Panc1 (cell line): ENCODE data around the gene DOK6. TPM values are rescaled to one million over a fixed set of nuclear protein-coding genes. Genes with fewer than 3 reads are reported as not detected.

Experiments
- ATAC-seq: fragments of 200-7000 bp; cut with Tn5 transposase; 2 replicates; pipeline ENCODE4 v1.9.1; 2020; ENCODE audit warnings: mild to moderate bottlenecking, moderate library complexity
- BruUV-seq: library from RNA; stranded (reverse); fragments of 400-500 nt; replicated peaks from 2 replicates; lab custom pipeline; 2021; lab: Mats Ljungman, UMichigan
- CTCF ChIA-PET: fragments of 300-600 bp; sonication (Branson Sonifier 250); formaldehyde crosslinking; loops from one replicate; lab custom pipeline; 2022; ENCODE audit warnings: antibody characterized with exemption; lab: Charles Lee
- POLR2A ChIA-PET: fragments of 300-600 bp; sonication (Branson Sonifier 250); formaldehyde crosslinking; loops from one replicate; lab custom pipeline; 2022; ENCODE audit warnings: antibody characterized with exemption; lab: Charles Lee
- DNase-seq: peaks from one replicate; pipeline ENCODE4 v3.0.0-alpha.2; 2010; ENCODE audit warnings: low read depth, low spot score
- H3K27ac ChIP-seq: 2 replicates; pipeline ENCODE4 v1.5.1; 2011; ENCODE audit warnings: mild to moderate bottlenecking, low read length, inconsistent platforms
- H3K27me3 ChIP-seq: fragments of 200-500 bp; sonication (Bioruptor generic); 2 replicates; pipeline ENCODE4 v1.6.0; 2014; ENCODE audit warnings: low read length, inconsistent platforms; ENCODE audit not compliant: control insufficient read depth, insufficient read depth
- H3K36me3 ChIP-seq: fragments of 200-500 bp; sonication (Bioruptor generic); 2 replicates; pipeline ENCODE4 v1.5.1; 2014; ENCODE audit warnings: inconsistent platforms, mild to moderate bottlenecking, low read length, moderate library complexity; ENCODE audit not compliant: control insufficient read depth, insufficient read depth
- H3K4me1 ChIP-seq: 2 replicates; pipeline ENCODE4 v1.5.1; 2011; ENCODE audit warnings: inconsistent platforms, mild to moderate bottlenecking, low read length, moderate library complexity; ENCODE audit not compliant: control insufficient read depth, insufficient read depth
- H3K4me3 ChIP-seq, 2 experiments: 2 replicates each; pipeline ENCODE4 v1.5.1; 2011 to 2012; ENCODE audit warnings: low read depth in 2 of 2, low read length in 2 of 2, mild to moderate bottlenecking in 2 of 2, inconsistent platforms in 1 of 2, moderate library complexity in 1 of 2
- H3K9me3 ChIP-seq: fragments of 200-500 bp; sonication (Bioruptor generic); 2 replicates; pipeline ENCODE4 v1.5.1; 2014; ENCODE audit warnings: low read depth, mild to moderate bottlenecking, inconsistent platforms, low read length, moderate library complexity; ENCODE audit not compliant: control insufficient read depth, insufficient read depth
- POLR2AphosphoS5 ChIP-seq: IDR thresholded peaks from 2 replicates; pipeline ENCODE4 v1.6.1; 2012; ENCODE audit warnings: mild to moderate bottlenecking, low read depth, low read length, moderate library complexity
- SIN3A ChIP-seq: IDR thresholded peaks from 2 replicates; pipeline ENCODE4 v1.6.1; 2012; ENCODE audit warnings: low read depth, mild to moderate bottlenecking, low read length, moderate library complexity, borderline replicate concordance; ENCODE audit not compliant: insufficient read depth
- TCF7L2 ChIP-seq: IDR thresholded peaks from 2 replicates; pipeline ENCODE4 v1.6.1; 2011; ENCODE audit warnings: mild to moderate bottlenecking, low read depth, low read length, inconsistent platforms
- in situ Hi-C: cut with HindIII; loops from 2 replicates; pipeline ENCODE4 v1.10.0; 2016; ENCODE audit warnings: low sequenced_read_pairs, low pct_unique_long_range_greater_than_20kb
- intact Hi-C: fragments of 100-400 bp; cut with micrococcal nuclease; formaldehyde crosslinking; loops from one replicate; pipeline ENCODE4 v1.10.0; 2022; ENCODE audit not compliant: unreplicated experiment
- total RNA-seq: library from RNA; stranded (reverse); gene quantifications from one replicate; pipeline ENCODE4 v1.2.1, GENCODE V29; 2021; ENCODE audit not compliant: unreplicated experiment
- TF ChIP-seq, protein P1 (sequence below): fragments of 450-650 bp; IDR thresholded peaks from 2 replicates; pipeline ENCODE4 v1.5.1; 2017; ENCODE audit warnings: mild to moderate bottlenecking
- TF ChIP-seq, protein P2 (sequence below), 2 experiments: IDR thresholded peaks; 2 replicates each; pipeline ENCODE4 v1.6.1; 2011 to 2012; ENCODE audit warnings: low read depth in 2 of 2, control low read depth in 1 of 2, low read length in 1 of 2, mild to moderate bottlenecking in 1 of 2, moderate library complexity in 1 of 2; ENCODE audit not compliant: insufficient read depth in 1 of 2

The DOK6 gene
- total RNA-seq, 1 experiment from 2014 or later, result not detected

DNA sequence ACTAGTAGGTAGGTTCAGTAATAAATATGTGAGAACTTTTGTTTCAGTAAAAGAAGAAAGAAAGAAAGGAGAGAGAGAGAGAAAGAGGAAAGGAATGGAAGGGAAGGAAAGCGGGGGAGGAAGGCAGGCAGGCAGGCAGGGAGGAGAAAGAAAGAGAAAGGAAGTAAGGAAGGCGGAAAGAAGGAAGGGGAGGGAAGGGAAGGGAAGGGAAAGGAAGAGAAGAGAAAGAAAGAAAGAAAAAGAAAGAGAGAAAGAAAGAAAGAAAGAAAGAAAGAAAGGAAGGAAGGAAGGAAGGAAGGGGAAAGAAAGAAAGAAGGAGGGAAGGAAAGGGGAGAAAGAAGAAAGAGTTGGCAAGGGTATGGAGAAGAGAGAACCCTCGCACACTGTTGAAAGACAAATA, 479.4 kb downstream of the DOK6 start:
- Histone ChIP-seq H3K4me1 (no peaks in the 10 kb centered on the region), H3K4me3 (no peak overlapping the region), H3K27ac (no peak overlapping the region), H3K9me3 (no peaks in the 10 kb centered on the region), H3K36me3 (no peaks in the 10 kb centered on the region), H3K27me3 (no peaks in the 10 kb centered on the region)
- BruUV-seq, result no TSS peak
- ChIA-PET CTCF (no interaction called here), POLR2A (no interaction called here)
- in situ Hi-C loops, result no loop called here
- intact Hi-C loops, result no loop called here
- no peak for TF ChIP-seq POLR2AphosphoS5
- TF ChIP-seq, protein P1, sequence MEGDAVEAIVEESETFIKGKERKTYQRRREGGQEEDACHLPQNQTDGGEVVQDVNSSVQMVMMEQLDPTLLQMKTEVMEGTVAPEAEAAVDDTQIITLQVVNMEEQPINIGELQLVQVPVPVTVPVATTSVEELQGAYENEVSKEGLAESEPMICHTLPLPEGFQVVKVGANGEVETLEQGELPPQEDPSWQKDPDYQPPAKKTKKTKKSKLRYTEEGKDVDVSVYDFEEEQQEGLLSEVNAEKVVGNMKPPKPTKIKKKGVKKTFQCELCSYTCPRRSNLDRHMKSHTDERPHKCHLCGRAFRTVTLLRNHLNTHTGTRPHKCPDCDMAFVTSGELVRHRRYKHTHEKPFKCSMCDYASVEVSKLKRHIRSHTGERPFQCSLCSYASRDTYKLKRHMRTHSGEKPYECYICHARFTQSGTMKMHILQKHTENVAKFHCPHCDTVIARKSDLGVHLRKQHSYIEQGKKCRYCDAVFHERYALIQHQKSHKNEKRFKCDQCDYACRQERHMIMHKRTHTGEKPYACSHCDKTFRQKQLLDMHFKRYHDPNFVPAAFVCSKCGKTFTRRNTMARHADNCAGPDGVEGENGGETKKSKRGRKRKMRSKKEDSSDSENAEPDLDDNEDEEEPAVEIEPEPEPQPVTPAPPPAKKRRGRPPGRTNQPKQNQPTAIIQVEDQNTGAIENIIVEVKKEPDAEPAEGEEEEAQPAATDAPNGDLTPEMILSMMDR, result no peak
- no peak for TF ChIP-seq SIN3A
- TF ChIP-seq, protein P2, sequence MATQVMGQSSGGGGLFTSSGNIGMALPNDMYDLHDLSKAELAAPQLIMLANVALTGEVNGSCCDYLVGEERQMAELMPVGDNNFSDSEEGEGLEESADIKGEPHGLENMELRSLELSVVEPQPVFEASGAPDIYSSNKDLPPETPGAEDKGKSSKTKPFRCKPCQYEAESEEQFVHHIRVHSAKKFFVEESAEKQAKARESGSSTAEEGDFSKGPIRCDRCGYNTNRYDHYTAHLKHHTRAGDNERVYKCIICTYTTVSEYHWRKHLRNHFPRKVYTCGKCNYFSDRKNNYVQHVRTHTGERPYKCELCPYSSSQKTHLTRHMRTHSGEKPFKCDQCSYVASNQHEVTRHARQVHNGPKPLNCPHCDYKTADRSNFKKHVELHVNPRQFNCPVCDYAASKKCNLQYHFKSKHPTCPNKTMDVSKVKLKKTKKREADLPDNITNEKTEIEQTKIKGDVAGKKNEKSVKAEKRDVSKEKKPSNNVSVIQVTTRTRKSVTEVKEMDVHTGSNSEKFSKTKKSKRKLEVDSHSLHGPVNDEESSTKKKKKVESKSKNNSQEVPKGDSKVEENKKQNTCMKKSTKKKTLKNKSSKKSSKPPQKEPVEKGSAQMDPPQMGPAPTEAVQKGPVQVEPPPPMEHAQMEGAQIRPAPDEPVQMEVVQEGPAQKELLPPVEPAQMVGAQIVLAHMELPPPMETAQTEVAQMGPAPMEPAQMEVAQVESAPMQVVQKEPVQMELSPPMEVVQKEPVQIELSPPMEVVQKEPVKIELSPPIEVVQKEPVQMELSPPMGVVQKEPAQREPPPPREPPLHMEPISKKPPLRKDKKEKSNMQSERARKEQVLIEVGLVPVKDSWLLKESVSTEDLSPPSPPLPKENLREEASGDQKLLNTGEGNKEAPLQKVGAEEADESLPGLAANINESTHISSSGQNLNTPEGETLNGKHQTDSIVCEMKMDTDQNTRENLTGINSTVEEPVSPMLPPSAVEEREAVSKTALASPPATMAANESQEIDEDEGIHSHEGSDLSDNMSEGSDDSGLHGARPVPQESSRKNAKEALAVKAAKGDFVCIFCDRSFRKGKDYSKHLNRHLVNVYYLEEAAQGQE (IDR thresholded peaks at IDR 0.05; ENCODE audit: insufficient read depth in 1 of 2, low read depth in 2 of 2, low read length in 1 of 2), result no peak
- no peak for TF ChIP-seq TCF7L2
- no peak for ATAC-seq
- DNase-seq, result no peak

DNA sequence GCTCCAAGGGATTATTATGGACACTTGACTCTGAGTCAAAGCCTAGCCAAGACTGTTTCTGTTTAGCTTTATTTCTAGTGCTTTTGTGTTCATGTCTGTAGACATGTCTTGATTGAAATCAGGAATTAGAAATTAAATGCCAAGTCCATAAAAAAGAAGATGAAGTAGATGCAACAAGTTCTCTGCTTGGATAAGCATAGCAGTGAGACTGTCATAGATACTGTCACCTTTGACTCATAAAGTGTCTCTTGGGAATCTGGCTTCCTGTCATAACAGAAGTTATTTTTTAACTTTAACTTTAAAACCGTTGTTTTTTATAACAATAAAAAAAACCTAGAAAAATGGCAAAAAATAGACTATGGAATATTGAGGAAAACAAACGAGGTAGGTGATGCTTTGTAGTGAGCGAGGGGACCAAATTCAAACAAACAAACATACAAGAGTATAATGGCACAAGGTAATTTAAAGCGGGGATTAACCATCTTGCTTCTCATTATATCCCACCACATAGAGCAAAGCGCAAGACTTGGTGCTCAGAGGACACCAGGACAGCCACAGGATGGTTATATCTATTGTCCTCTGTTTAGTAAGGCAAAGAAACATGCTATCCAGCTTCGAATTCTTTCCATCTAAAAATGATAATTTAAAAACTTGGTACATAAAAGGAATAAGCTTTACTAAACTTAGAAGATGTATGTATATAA, 482.4 kb downstream of the DOK6 start:
- H3K36me3 ChIP-seq, result no peaks in the 10 kb centered on the region
- no peaks in the 10 kb centered on the region for H3K9me3 ChIP-seq
- H3K27me3 ChIP-seq, result no peaks in the 10 kb centered on the region
- H3K4me1 ChIP-seq, result no peaks in the 10 kb centered on the region
- no peak for TF ChIP-seq TCF7L2
- no peak for TF ChIP-seq SIN3A
- TF ChIP-seq, protein P1, result no peak
- no peak for TF ChIP-seq POLR2AphosphoS5
- TF ChIP-seq, protein P2 (IDR thresholded peaks at IDR 0.05; ENCODE audit: insufficient read depth in 1 of 2, low read depth in 2 of 2, low read length in 1 of 2), result no peak
- BruUV-seq, result no TSS peak
- intact Hi-C loops (no loop called here), in situ Hi-C loops (no loop called here)
- POLR2A ChIA-PET, result no interaction called here
- no peak overlapping the region for H3K4me3 ChIP-seq
- CTCF ChIA-PET, result no interaction called here
- ATAC-seq (no peak), DNase-seq (no peak)
- H3K27ac ChIP-seq, result no peak overlapping the region
